Left ventricle myocardium inferior (tissue), 1 donor: ENCODE measurements around the gene PA2G4. TPM values are rescaled to one million over a fixed set of nuclear protein-coding genes. Genes with fewer than 3 reads are reported as not detected.

Source experiments
- DNase-seq: peaks from one replicate; pipeline ENCODE4 v3.0.0-alpha.2; 2020
- H3K27ac ChIP-seq: fragments of 200-600 bp; replicated peaks from 2 replicates; pipeline ENCODE4 v1.8.0; 2021
- H3K27me3 ChIP-seq: fragments of 200-600 bp; 2 replicates; pipeline ENCODE4 v1.8.0; 2021; ENCODE audit warnings: low read depth
- H3K36me3 ChIP-seq: fragments of 200-600 bp; 2 replicates; pipeline ENCODE4 v1.8.0; 2021
- H3K4me1 ChIP-seq: fragments of 200-600 bp; 2 replicates; pipeline ENCODE4 v1.8.0; 2021
- H3K4me3 ChIP-seq: fragments of 200-600 bp; 2 replicates; pipeline ENCODE4 v1.8.0; 2021; ENCODE audit warnings: mild to moderate bottlenecking, moderate library complexity
- H3K9me3 ChIP-seq: fragments of 200-600 bp; replicated peaks from 2 replicates; pipeline ENCODE4 v1.8.0; 2021
- intact Hi-C: fragments of 100-400 bp; cut with micrococcal nuclease; formaldehyde crosslinking; loops from one replicate; pipeline ENCODE4 v1.11.0; 2022
- total RNA-seq: library from RNA; stranded (reverse); fragmentation: NEBNext Ultra II Directional; extraction: Animal tissue kit (Norgen Biotek cat#: 25700); gene quantifications from one replicate; pipeline ENCODE4 v1.2.1, GENCODE V29; 2021
- TF ChIP-seq, protein P1 (sequence below): fragments of 200-600 bp; IDR thresholded peaks from 2 replicates; pipeline ENCODE4 v1.8.0; 2021; ENCODE audit warnings: antibody characterized with exemption, mild to moderate bottlenecking, borderline replicate concordance
- donor health status: DM: no; HTN: yes; CAD: no; lungs with severe emphysema.

Gene PA2G4
- total RNA-seq, 1 donor from 2014 or later = 65.7 TPM

DNA sequence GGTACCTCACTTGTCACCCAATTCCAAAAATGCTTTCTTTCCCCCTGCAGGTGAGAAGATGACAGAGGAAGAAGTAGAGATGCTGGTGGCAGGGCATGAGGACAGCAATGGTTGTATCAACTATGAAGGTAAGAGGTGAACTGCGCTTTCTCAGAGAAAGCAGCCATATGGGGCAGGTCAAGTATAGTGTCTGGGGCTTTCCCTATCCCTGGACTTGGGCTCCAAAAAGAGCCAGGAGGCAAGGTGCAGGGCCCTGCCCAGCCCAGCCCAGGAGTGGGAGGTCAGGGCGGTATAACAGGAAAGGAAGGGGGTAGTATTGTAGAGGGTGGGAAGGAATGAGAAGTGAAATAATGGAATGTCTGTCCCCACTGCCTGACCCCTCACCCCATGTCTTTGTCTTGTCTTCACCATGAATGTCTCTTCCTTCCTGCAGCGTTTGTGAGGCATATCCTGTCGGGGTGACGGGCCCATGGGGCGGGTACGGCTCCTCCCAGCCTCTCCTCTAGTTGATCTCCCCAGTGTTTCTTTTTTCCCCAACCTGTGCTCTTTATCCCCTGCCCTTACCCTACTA is 55.9 kb downstream of the PA2G4 start:
- no peak for DNase-seq
- intact Hi-C loops = no loop called here
- peaks cover 55% of the 10 kb centered on the region for H3K4me1 ChIP-seq

DNA sequence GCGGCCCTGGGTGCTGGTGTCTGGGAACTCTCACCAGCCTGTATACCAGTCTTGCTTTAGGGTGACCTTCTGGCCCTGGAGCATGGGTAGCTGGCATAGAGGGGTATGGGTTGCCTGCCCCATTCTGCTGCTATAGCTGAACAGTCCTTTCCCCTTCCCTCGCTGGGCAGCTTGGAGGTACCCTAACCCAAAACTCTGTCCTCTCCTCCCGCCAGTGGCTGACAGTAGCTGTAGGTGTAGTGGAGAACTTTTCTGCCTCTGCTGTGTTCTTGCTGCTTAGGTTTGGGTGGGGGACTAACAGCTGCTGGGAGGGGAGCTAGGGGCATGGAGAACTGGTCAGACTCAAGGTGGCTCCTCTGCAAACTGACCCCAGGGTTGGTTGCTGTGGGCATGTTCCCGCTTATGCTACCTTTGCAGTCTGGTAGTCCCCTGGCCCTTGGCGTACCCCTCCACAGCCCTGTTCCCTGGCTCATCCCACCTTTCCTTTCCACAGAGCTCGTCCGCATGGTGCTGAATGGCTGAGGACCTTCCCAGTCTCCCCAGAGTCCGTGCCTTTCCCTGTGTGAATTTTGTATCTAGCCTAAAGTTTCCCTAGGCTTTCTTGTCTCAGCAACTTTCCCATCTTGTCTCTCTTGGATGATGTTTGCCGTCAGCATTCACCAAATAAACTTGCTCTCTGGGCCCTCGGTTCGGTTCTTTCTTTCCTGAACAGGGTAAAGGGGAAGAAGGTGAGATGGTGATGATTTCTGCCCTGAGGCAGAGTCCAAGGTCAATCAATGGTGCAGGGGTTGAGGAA is 56.7 kb downstream of the PA2G4 start:
- Histone ChIP-seq H3K4me3 (peak overlapping the region; percentile 75), H3K27me3 (no peaks in the 10 kb centered on the region), H3K9me3 (no peaks in the 10 kb centered on the region), H3K27ac (peak overlapping the region; percentile 96), H3K36me3 (peaks cover 68% of the 10 kb centered on the region), H3K4me1 (peaks cover 62% of the 10 kb centered on the region)
- TF ChIP-seq, protein P1, sequence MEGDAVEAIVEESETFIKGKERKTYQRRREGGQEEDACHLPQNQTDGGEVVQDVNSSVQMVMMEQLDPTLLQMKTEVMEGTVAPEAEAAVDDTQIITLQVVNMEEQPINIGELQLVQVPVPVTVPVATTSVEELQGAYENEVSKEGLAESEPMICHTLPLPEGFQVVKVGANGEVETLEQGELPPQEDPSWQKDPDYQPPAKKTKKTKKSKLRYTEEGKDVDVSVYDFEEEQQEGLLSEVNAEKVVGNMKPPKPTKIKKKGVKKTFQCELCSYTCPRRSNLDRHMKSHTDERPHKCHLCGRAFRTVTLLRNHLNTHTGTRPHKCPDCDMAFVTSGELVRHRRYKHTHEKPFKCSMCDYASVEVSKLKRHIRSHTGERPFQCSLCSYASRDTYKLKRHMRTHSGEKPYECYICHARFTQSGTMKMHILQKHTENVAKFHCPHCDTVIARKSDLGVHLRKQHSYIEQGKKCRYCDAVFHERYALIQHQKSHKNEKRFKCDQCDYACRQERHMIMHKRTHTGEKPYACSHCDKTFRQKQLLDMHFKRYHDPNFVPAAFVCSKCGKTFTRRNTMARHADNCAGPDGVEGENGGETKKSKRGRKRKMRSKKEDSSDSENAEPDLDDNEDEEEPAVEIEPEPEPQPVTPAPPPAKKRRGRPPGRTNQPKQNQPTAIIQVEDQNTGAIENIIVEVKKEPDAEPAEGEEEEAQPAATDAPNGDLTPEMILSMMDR = no peak
- intact Hi-C loops = no loop called here
- no peak for DNase-seq

More for the DNA sequence above, 55.9 kb downstream of the PA2G4 start:
- TF ChIP-seq, protein P1 = no peak
- peak overlapping the region; percentile 75 for H3K4me3 ChIP-seq
- H3K9me3 ChIP-seq = no peaks in the 10 kb centered on the region
- peak overlapping the region; percentile 96 for H3K27ac ChIP-seq
- peaks cover 60% of the 10 kb centered on the region for H3K36me3 ChIP-seq
- no peaks in the 10 kb centered on the region for H3K27me3 ChIP-seq

DNA sequence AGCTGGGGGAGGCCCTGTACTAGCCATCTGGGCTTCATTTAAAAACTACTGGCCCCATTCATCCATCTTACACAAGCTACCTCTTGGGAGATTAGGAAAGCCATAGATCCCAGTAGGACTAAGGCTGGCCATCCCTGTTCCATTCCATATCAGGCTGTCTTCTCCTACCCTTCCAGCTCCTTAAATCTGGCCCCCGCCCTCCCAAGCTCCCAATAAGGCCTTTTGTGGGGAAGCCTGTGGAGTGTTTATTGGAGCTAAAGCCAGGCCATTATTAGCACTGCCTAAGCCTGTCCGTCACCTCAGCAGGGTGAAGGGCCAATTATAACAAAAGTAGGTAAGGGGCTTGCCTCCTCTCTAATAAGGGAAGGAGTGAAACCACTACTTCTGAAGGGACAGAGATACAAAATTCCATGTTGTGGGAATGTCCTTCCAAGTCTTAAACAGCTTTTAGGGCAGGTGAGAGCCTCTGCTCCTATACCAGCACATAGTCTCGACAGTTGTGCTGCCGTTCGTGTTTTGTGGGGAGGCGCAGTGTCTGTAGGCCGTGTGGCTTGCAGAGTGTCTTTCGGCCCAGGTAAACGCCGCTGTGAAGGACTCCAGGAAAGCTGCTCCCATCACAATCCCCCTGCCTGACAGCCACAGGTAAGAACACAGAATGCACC is 57.5 kb downstream of the PA2G4 start:
- Histone ChIP-seq H3K4me1 (peaks cover 58% of the 10 kb centered on the region), H3K27ac (peak overlapping the region; percentile 96), H3K27me3 (no peaks in the 10 kb centered on the region), H3K9me3 (no peaks in the 10 kb centered on the region), H3K36me3 (peaks cover 75% of the 10 kb centered on the region), H3K4me3 (peak overlapping the region; percentile 75)
- DNase-seq = no peak
- TF ChIP-seq, protein P1 = no peak
- intact Hi-C loops = no loop called here

DNA sequence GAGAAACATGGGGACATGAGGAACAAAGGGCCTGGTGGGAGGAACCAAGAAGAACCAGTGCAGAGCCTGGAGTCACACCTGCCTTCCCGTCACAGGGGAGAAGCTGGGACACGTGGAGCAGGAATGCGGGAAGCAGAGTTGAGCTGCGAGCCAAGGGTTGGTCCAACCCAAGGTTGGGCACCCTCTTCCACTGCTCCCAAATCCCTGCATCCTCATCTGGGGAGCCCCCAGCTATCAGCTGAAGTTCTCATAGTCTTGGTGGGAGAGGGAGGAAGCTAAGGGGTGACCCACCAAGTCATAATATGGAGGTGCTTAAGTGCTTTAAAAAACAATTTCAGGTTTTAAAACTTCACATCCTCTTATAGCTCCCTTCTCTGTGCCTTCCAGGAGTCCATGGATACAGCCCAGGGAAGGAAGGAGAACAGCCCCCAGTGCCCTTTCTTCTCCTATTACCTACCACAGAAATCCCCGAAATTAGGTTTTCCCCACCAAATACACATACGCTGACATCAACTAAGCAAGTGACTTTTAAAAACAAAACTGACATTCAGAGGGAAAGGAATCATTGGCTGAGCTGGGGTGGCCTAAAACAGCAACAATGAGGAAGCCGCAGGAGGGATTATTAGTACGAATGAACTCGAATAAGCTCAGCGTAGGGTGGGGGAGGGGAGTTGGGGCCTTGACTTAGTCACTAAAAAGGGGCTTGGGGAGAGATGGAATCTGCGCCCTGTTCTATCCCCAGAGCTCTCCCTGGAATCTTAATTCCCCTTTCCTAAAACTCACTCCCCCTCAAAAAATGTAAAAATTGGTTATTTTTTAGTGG is 58.3 kb downstream of the PA2G4 start:
- peak overlapping the region; percentile 96 for H3K27ac ChIP-seq
- intact Hi-C loops = no loop called here
- H3K36me3 ChIP-seq = peaks cover 84% of the 10 kb centered on the region
- no peaks in the 10 kb centered on the region for H3K27me3 ChIP-seq
- DNase-seq = no peak
- peaks cover 50% of the 10 kb centered on the region for H3K4me1 ChIP-seq
- H3K9me3 ChIP-seq = no peaks in the 10 kb centered on the region
- TF ChIP-seq, protein P1 = no peak
- no peak overlapping the region for H3K4me3 ChIP-seq

Other genes with a start within 250 kb of the PA2G4 start
- 14.8 TPM for gene PYM1, start 176.7 kb upstream of the PA2G4 start, total RNA-seq
- 6.5 TPM for gene DGKA, start 173.4 kb upstream of the PA2G4 start, total RNA-seq
- gene PMEL, start 138.5 kb upstream of the PA2G4 start, total RNA-seq = 0.16 TPM
- gene CDK2, start 137.7 kb upstream of the PA2G4 start, total RNA-seq = 7.3 TPM
- gene RAB5B, start 130.5 kb upstream of the PA2G4 start, total RNA-seq = 111 TPM
- gene SUOX, start 107.3 kb upstream of the PA2G4 start, total RNA-seq = 36.0 TPM
- gene IKZF4, start 83.5 kb upstream of the PA2G4 start, total RNA-seq = 8.4 TPM
- gene RPS26, start 62.6 kb upstream of the PA2G4 start, total RNA-seq = 48.7 TPM
- gene ERBB3, start 24.4 kb upstream of the PA2G4 start, total RNA-seq = 2.3 TPM
- 1,892 TPM for gene RPL41, start 12.1 kb downstream of the PA2G4 start, total RNA-seq
- 4.9 TPM for gene ZC3H10, start 13.7 kb downstream of the PA2G4 start, total RNA-seq
- gene ESYT1, start 23.7 kb downstream of the PA2G4 start, total RNA-seq = 23.2 TPM
- 54.1 TPM for gene MYL6B, start 48.0 kb downstream of the PA2G4 start, total RNA-seq
- gene MYL6, start 53.8 kb downstream of the PA2G4 start, total RNA-seq = 508 TPM
- gene SMARCC2, start 84.9 kb downstream of the PA2G4 start, total RNA-seq = 67.1 TPM
- gene RNF41, start 117.4 kb downstream of the PA2G4 start, total RNA-seq = 51.4 TPM
- 20.3 TPM for gene NABP2, start 119.8 kb downstream of the PA2G4 start, total RNA-seq
- not detected for gene SLC39A5, start 125.5 kb downstream of the PA2G4 start, total RNA-seq
- 25.1 TPM for gene ANKRD52, start 153.8 kb downstream of the PA2G4 start, total RNA-seq
- 203 TPM for gene COQ10A, start 162.4 kb downstream of the PA2G4 start, total RNA-seq
- gene CS, start 195.8 kb downstream of the PA2G4 start, total RNA-seq = 780 TPM
- 33.4 TPM for gene CNPY2, start 211.4 kb downstream of the PA2G4 start, total RNA-seq
- gene PAN2, start 229.4 kb downstream of the PA2G4 start, total RNA-seq = 49.5 TPM
- gene IL23A, start 234.3 kb downstream of the PA2G4 start, total RNA-seq = not detected